Activated CD8-positive, alpha-beta T cell treated with anti-CD3 and anti-CD28 coated beads, Interleukin-2, amount 10 ng/mL, durations not matched to agents 7 days and 5 days (primary cell): ENCODE measurements around the gene TAF6. TPM values are rescaled to one million over a fixed set of nuclear protein-coding genes. Genes with fewer than 3 reads are reported as not detected.

Experiments
- ATAC-seq: fragments of 150-1000 bp; cut with Tn5 transposase; one replicate; pipeline ENCODE4 v1.10.0; 2021; ENCODE audit warnings: moderate library complexity
- CTCF ChIA-PET: fragments of 350-600 bp; sonication (Branson Sonifier 250); formaldehyde crosslinking; loops from one replicate; lab custom pipeline; 2021; ENCODE audit warnings: antibody characterized with exemption; lab: Charles Lee
- POLR2A ChIA-PET: fragments of 350-600 bp; sonication (Branson Sonifier 250); formaldehyde crosslinking; loops from one replicate; lab custom pipeline; 2021; ENCODE audit warnings: antibody characterized with exemption; lab: Charles Lee
- DNase-seq: peaks from one replicate; pipeline ENCODE4 v3.0.0-alpha.2; 2020
- H3K27ac Mint-ChIP-seq: one replicate; pipeline ENCODE4 v1.8.0; 2021; ENCODE audit warnings: mild to moderate bottlenecking, mixed read lengths
- H3K27me3 Mint-ChIP-seq: one replicate; pipeline ENCODE4 v1.8.0; 2021; ENCODE audit warnings: low read depth, mixed read lengths
- H3K36me3 Mint-ChIP-seq: one replicate; pipeline ENCODE4 v1.8.0; 2021; ENCODE audit warnings: low read depth, mixed read lengths
- H3K4me1 Mint-ChIP-seq: one replicate; pipeline ENCODE4 v1.8.0; 2021; ENCODE audit warnings: low read depth, mixed read lengths
- H3K4me3 Mint-ChIP-seq: one replicate; pipeline ENCODE4 v1.8.0; 2021; ENCODE audit warnings: mild to moderate bottlenecking, mixed read lengths
- H3K9me3 Mint-ChIP-seq: one replicate; pipeline ENCODE4 v1.8.0; 2022; ENCODE audit warnings: mixed read lengths; ENCODE audit not compliant: insufficient read depth
- total RNA-seq, 2 experiments: library from RNA; stranded (reverse); gene quantifications; one replicate each; pipeline ENCODE4 v1.2.3, GENCODE V29; 2021

TAF6 gene
- total RNA-seq, 2 experiments from 2014 or later: 74.6 to 81.0 TPM

GRCh38 chr7:100105534-100105933 lies 13.6 kb downstream of the TAF6 start:
- Mint-ChIP-seq H3K27me3 (no peaks in the 10 kb centered on the region), H3K27ac (no peak overlapping the region), H3K9me3 (no peaks in the 10 kb centered on the region), H3K36me3 (peaks cover 48% of the 10 kb centered on the region), H3K4me3 (no peak overlapping the region), H3K4me1 (peaks cover 10% of the 10 kb centered on the region)
- ChIA-PET POLR2A (interaction anchor here (1.6 kb wide), 1 partner anchor 15 kb away, joined by 5 read pairs; no protein-coding TSS in a partner anchor), CTCF (interaction anchor here (1.4 kb wide), 1 partner anchor 15 kb away, joined by 3 read pairs; no protein-coding TSS in a partner anchor)
- no peak for ATAC-seq
- DNase-seq: no peak

DNA sequence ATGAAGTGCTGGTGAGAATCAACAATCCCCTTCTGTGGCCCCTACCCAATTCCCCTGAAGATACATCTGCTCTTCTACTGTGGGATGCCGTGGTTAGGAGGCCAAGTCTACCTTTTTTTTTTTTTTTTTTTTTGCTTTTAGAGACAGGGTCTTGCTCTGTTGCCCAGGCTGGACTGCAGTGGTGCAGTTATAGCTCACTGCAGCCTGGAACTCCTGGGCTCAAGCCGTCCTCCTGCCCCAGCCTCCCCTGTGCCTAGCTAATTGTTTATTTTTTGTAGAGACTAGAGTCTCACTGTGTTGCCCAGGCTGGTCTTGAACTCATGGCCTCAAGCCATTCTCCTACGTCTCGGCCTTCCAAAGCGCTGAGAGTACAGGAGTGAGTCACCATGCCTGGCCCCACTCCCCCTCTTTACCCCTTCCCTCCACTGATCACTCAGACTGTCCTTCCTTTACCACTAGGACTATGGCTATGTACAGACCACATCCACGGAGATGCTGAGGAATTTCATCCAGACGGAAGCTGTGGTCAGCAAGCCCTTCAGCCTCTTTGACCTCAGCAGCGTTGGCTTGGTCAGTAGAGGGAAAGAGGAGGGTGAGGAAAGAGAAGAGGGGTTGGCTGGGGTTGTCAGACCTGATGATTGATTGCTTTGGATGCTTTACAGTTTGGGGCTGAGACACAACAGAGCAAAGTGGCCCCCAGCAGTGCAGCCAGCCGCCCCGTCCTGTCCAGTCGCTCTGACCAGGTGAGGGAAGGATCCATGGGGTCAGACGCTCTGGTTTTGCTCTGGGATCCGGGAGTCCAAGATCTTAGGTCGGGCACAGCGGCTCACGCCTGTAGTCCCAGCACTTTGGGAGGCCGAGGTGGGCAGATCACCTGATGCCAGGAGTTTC lies 16.0 kb downstream of the TAF6 start:
- Mint-ChIP-seq H3K9me3 (no peaks in the 10 kb centered on the region), H3K36me3 (peaks cover 54% of the 10 kb centered on the region), H3K4me1 (peaks cover 30% of the 10 kb centered on the region), H3K27ac (no peak overlapping the region), H3K27me3 (no peaks in the 10 kb centered on the region), H3K4me3 (peak overlapping the region; percentile 89)
- ChIA-PET CTCF (interaction anchor here (1.5 to 3.6 kb wide), 3 partner anchors 10 to 29 kb away, joined by 4 to 24 read pairs (median 16); no protein-coding TSS in a partner anchor), POLR2A (interaction anchor here (3.2 to 4.6 kb wide), 2 partner anchors 12 to 18 kb away, joined by 34 to 57 read pairs; partner anchors contain the start of genes CNPY4 and COPS6)
- ATAC-seq: no peak
- DNase-seq: no peak

DNA sequence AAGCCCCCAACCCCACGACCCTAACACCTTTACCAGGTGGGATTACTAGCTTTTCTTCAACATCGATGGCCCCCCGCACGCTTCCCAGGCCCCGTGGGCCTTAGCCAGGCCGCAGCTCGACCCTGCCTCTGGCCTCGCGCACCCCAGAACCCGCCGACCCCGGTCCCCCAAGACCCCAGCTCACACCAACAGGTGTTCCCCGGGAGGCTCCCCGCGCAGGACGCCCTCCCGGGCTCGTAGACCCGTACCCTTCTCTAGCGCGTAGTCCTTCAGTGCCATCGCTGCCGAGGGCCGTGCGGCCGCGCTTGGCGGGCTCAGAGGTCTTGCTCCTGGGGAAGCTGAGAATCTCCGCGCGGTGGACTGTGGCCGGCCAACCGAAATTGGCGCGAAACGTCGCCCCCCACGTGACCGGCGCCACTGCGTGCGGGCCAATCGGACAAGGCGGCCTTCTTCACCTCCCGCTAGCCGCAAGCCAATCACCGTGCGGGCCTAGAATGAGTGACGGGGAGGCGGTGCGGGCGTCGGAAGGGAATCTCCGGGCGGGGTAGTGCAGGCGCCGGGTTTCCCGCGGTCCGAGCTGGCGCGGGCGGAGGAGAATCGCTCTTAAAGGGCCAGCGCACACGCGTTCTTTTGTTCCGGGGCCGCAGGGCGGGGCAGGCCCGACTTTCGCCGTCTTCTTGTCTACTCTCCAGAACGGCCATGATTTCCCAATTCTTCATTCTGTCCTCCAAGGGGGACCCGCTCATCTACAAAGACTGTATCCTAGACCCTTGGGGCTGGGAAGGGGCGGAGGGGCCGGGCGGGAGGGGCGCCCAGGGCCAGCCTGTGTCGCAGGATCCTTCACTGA lies 17.9 kb downstream of the TAF6 start, which contains the start of the genes AP4M1 and MCM7:
TSS of gene AP4M1 (plus strand) at position 628 of the 847 bp plus-strand sequence. CDS start at position 700, 72 bp downstream.
TSS of gene MCM7 (minus strand) at position 382 of the 847 bp plus-strand sequence. CDS start at position 279, 103 bp downstream.
- H3K36me3 Mint-ChIP-seq: peaks cover 55% of the 10 kb centered on the region
- POLR2A ChIA-PET: interaction anchor here (0.6 to 4.6 kb wide), 24 partner anchors 10 to 543 kb away, joined by 3 to 57 read pairs (median 4); partner anchors contain the start of genes CNPY4, COPS6, GPC2 and LAMTOR4
- no peaks in the 10 kb centered on the region for H3K9me3 Mint-ChIP-seq

DNA sequence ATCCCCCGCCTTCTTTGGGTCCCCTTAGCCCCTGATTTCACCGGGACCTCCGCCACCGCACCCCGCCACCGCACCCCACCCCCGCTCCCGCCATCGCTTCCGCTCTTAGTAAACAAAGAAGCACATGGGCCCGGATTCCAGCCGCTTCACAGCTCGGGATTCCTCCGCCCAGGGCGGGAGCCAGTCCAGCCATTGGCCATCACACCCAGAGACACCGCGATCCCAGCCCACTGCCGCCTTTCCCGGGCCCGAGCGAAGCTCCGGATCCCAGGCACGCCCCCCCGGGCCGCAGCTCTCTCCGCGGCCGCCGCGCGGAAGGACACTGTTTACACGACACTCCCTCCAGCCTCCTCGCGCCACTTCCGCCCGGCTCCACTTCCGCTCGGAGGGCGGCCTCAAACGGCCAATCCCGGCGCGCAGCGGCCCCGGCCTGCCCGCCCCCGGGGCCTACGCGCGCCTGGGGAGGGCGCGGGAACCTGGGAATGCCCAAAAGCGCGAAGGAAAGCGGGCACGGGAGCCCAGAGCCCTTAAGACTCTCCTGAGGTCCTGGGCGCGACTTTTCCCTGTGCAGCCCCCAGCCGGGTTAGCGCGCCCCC lies 18.6 kb downstream of the TAF6 start:
- Mint-ChIP-seq H3K27me3 (no peaks in the 10 kb centered on the region), H3K36me3 (peaks cover 58% of the 10 kb centered on the region), H3K9me3 (no peaks in the 10 kb centered on the region), H3K27ac (peak overlapping the region; percentile 92), H3K4me1 (peaks cover 46% of the 10 kb centered on the region), H3K4me3 (peak overlapping the region; percentile 89)
- ChIA-PET POLR2A (interaction anchor here (0.5 to 4.6 kb wide), 19 partner anchors 10 to 629 kb away, joined by 3 to 57 read pairs (median 7); partner anchors contain the start of genes CNPY4, COPS6, GPC2 and LAMTOR4), CTCF (interaction anchor here (0.8 to 3.6 kb wide), 8 partner anchors 11 to 542 kb away, joined by 3 to 24 read pairs (median 5); partner anchors contain the start of genes MBLAC1 and ZSCAN21)
- peak; percentile 76 for ATAC-seq
- peak; percentile 90 for DNase-seq

More for the DNA sequence above, 17.9 kb downstream of the TAF6 start, which contains the start of the genes AP4M1 and MCM7:
- peaks cover 40% of the 10 kb centered on the region for H3K4me1 Mint-ChIP-seq
- H3K4me3 Mint-ChIP-seq: peak within 1 kb of the TSS; percentile 89
- CTCF ChIA-PET: interaction anchor here (0.8 to 3.6 kb wide), 12 partner anchors 9 to 542 kb away, joined by 3 to 24 read pairs (median 4); partner anchors contain the start of gene MBLAC1
- ATAC-seq (peak; percentile 86), DNase-seq (peak; percentile 99)
- H3K27ac Mint-ChIP-seq: peak within 1 kb of the TSS; percentile 92
- H3K27me3 Mint-ChIP-seq: no peaks in the 10 kb centered on the region

DNA sequence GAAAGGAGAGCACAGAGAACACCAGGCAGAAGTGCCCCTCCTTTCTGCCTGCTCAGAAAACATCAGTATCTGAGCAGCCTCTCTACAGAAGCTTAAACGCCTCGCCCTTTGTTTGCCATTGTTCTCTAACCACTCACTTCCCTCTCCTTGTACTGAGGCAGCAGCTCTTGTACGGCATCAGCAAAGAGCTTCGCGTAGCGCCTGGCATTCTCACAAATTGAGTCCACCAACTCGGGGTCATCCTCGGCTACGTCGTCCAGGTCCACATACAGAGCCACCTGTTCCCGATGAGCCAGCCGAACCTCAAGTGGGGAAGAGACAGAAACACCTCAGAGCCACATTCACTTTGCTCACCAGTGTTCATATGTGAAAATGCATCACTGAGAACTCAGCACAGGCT lies 19.7 kb downstream of the TAF6 start:
- Mint-ChIP-seq H3K27me3 (no peaks in the 10 kb centered on the region), H3K4me3 (peak overlapping the region; percentile 89), H3K9me3 (no peaks in the 10 kb centered on the region), H3K4me1 (peaks cover 51% of the 10 kb centered on the region), H3K27ac (peak overlapping the region; percentile 92), H3K36me3 (peaks cover 67% of the 10 kb centered on the region)
- POLR2A ChIA-PET: interaction anchor here (0.7 to 4.6 kb wide), 4 partner anchors 9 to 690 kb away, joined by 3 to 57 read pairs (median 11); partner anchors contain the start of genes BUD31, COPS6 and ZNF3
- CTCF ChIA-PET: no interaction called here
- DNase-seq (no peak), ATAC-seq (no peak)

- H3K27me3 Mint-ChIP-seq: no peaks in the 10 kb centered on the region
- peaks cover 68% of the 10 kb centered on the region for H3K36me3 Mint-ChIP-seq
- H3K4me1 Mint-ChIP-seq: peaks cover 51% of the 10 kb centered on the region
- CTCF ChIA-PET: no interaction called here
- ATAC-seq: no peak
- H3K27ac Mint-ChIP-seq: peak overlapping the region; percentile 26
- DNase-seq: no peak
- H3K9me3 Mint-ChIP-seq: no peaks in the 10 kb centered on the region
- peak overlapping the region; percentile 89 for H3K4me3 Mint-ChIP-seq
- POLR2A ChIA-PET: interaction anchor here (0.7 to 4.6 kb wide), 4 partner anchors 8 to 690 kb away, joined by 3 to 57 read pairs (median 11); partner anchors contain the start of genes BUD31, COPS6 and ZNF3
Measured at GRCh38 chr7:100098913-100099312, 20.2 kb downstream of the TAF6 start.

DNA sequence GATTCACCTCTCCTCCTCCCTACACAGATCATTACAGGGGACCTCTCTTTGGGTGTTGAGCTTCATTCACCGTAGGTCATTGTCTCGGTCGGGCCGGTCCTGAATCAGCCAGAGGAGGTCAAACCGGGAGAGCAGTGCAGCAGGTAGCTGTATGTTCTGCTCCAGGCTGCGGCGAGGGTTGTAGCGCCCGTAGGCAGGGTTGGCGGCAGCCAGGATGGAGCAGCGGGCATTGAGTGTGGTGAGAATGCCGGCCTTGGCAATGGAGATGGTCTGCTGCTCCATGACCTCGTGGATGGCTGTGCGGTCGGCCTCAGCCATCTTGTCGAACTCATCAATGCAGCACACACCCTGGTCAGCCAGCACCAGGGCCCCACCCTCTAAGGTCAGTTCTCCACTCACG lies 23.5 kb downstream of the TAF6 start:
- Mint-ChIP-seq H3K27me3 (no peaks in the 10 kb centered on the region), H3K27ac (no peak overlapping the region), H3K9me3 (no peaks in the 10 kb centered on the region), H3K36me3 (peaks cover 92% of the 10 kb centered on the region), H3K4me1 (peaks cover 61% of the 10 kb centered on the region), H3K4me3 (no peak overlapping the region)
- DNase-seq: no peak
- ATAC-seq: no peak
- POLR2A ChIA-PET: interaction anchor here (0.5 to 1.2 kb wide), 6 partner anchors 11 to 291 kb away, joined by 3 to 4 read pairs (median 3); partner anchors contain the start of genes TRIM4 and ZSCAN21
- CTCF ChIA-PET: no interaction called here

- H3K4me3 Mint-ChIP-seq: no peak overlapping the region
- POLR2A ChIA-PET: interaction anchor here (0.5 to 1.2 kb wide), 7 partner anchors 10 to 291 kb away, joined by 3 to 5 read pairs (median 3); partner anchors contain the start of genes TRIM4 and ZSCAN21
- DNase-seq: no peak
- no peaks in the 10 kb centered on the region for H3K9me3 Mint-ChIP-seq
- peaks cover 65% of the 10 kb centered on the region for H3K4me1 Mint-ChIP-seq
- CTCF ChIA-PET: no interaction called here
- H3K27me3 Mint-ChIP-seq: no peaks in the 10 kb centered on the region
- peak overlapping the region; percentile 43 for H3K27ac Mint-ChIP-seq
- H3K36me3 Mint-ChIP-seq: peaks cover 93% of the 10 kb centered on the region
- ATAC-seq: no peak
Measured at GRCh38 chr7:100095289-100095688, 23.9 kb downstream of the TAF6 start.

- ChIA-PET CTCF (no interaction called here), POLR2A (interaction anchor here (6.3 kb wide), 1 partner anchor 7 kb away, joined by 57 read pairs; the partner anchor contains the start of genes AP4M1 and MCM7)
- H3K4me1 Mint-ChIP-seq: peaks cover 60% of the 10 kb centered on the region
- no peak overlapping the region for H3K4me3 Mint-ChIP-seq
- ATAC-seq (no peak), DNase-seq (no peak)
- no peaks in the 10 kb centered on the region for H3K9me3 Mint-ChIP-seq
- H3K36me3 Mint-ChIP-seq: peaks cover 81% of the 10 kb centered on the region
- no peaks in the 10 kb centered on the region for H3K27me3 Mint-ChIP-seq
- no peak overlapping the region for H3K27ac Mint-ChIP-seq
Measured at GRCh38 chr7:100093925-100094486, 25.2 kb downstream of the TAF6 start.

- POLR2A ChIA-PET: interaction anchor here (6.3 kb wide), 1 partner anchor 7 kb away, joined by 57 read pairs; the partner anchor contains the start of genes AP4M1 and MCM7
- Mint-ChIP-seq H3K36me3 (peaks cover 76% of the 10 kb centered on the region), H3K4me3 (no peak overlapping the region), H3K27me3 (no peaks in the 10 kb centered on the region), H3K4me1 (peaks cover 56% of the 10 kb centered on the region), H3K9me3 (no peaks in the 10 kb centered on the region), H3K27ac (no peak overlapping the region)
- ATAC-seq (no peak), DNase-seq (no peak)
- CTCF ChIA-PET: no interaction called here
Measured at GRCh38 chr7:100093498-100093897, 25.7 kb downstream of the TAF6 start.
